ENCODE results near the gene ELFN1. TPM values are rescaled to one million over a fixed set of nuclear protein-coding genes. Genes with fewer than 3 reads are reported as not detected.
A peak's percentile ranks its signal among the peaks of the same experiment; 100 is the strongest.

ELFN1 gene
- total RNA-seq, 1 donor from 2014 or later: 1.4 TPM

- no peak for ATAC-seq
- peak; percentile 34 for DNase-seq
- H3K36me3 ChIP-seq: no peaks in the 10 kb centered on the region
- H3K4me1 ChIP-seq: peaks cover 22% of the 10 kb centered on the region
- H3K4me3 ChIP-seq: no peak overlapping the region
- intact Hi-C loops (cut with DNase I): no loop called here
- H3K27ac ChIP-seq: no peak overlapping the region
- peaks cover 78% of the 10 kb centered on the region for H3K27me3 ChIP-seq (ENCODE audit: low read depth)
- TF ChIP-seq CTCF (IDR thresholded peaks at IDR 0.05): no peak
- H3K9me3 ChIP-seq: no peaks in the 10 kb centered on the region
Observed at GRCh38 chr7:1671594-1672451, 1.7 kb downstream of the ELFN1 start.

- ATAC-seq (no peak), DNase-seq (peak; percentile 33)
- peaks cover 14% of the 10 kb centered on the region for H3K4me1 ChIP-seq
- no peak overlapping the region for H3K4me3 ChIP-seq
- intact Hi-C loops (cut with DNase I): no loop called here
- peaks cover 67% of the 10 kb centered on the region for H3K27me3 ChIP-seq (ENCODE audit: low read depth)
- H3K9me3 ChIP-seq: no peaks in the 10 kb centered on the region
- no peak overlapping the region for H3K27ac ChIP-seq
- H3K36me3 ChIP-seq: no peaks in the 10 kb centered on the region
- no peak for TF ChIP-seq CTCF (IDR thresholded peaks at IDR 0.05)
Observed at GRCh38 chr7:1672851-1673486, 2.9 kb downstream of the ELFN1 start.

- DNase-seq (peak; percentile 28), ATAC-seq (no peak)
- H3K4me3 ChIP-seq: no peak overlapping the region
- intact Hi-C loops (cut with DNase I): no loop called here
- H3K27me3 ChIP-seq (ENCODE audit: low read depth): peaks cover 60% of the 10 kb centered on the region
- H3K27ac ChIP-seq: no peak overlapping the region
- no peaks in the 10 kb centered on the region for H3K36me3 ChIP-seq
- TF ChIP-seq CTCF (IDR thresholded peaks at IDR 0.05): no peak
- no peaks in the 10 kb centered on the region for H3K9me3 ChIP-seq
- H3K4me1 ChIP-seq: peaks cover 14% of the 10 kb centered on the region
Observed at GRCh38 chr7:1673581-1674118, 3.6 kb downstream of the ELFN1 start.

DNA sequence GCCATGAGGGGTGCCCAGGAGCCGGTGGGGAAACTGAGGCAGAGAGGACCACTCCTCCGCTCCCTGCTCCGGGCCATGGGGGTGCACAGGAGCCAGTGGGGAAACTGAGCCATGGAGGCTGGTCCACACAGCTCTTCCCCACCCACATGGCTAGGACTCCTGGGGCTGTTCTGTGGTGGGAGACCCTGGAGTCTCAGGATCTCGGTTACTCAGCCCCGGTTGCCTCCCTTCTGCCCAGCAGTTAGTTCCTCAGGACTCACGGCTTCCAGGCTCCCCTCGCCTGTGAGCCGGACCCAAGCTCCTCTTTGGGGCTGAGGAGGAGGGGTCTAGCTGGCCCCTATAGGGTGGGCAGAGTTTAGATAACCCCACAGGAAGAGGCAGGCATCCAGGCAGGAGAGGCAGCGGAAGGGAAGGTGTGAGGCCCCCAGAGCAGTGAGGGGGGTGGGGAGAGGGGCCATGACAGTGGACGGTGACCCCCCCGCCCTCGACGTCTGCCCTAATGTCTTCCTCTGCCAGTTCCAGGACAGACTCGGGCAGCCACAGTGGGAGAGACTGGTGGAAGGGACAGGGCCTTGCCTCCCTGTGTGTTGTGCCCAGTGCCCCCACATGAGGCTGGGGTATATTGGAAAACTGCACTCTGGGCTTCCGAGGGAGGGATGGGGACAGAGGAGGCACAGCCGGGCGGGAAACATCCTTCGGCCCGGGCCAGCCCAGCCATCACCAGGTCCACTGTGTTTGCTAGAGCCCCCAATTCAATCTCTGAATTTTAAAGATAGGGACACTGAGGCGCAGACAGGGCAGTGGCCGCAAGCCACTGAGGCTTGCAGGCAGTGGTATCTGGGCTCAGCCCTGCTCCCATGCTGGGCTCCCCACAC is 4.3 kb downstream of the ELFN1 start:
- Histone ChIP-seq H3K4me1 (peaks cover 11% of the 10 kb centered on the region), H3K9me3 (no peaks in the 10 kb centered on the region), H3K27me3 (ENCODE audit: low read depth) (peaks cover 54% of the 10 kb centered on the region), H3K27ac (no peak overlapping the region), H3K36me3 (no peaks in the 10 kb centered on the region), H3K4me3 (no peak overlapping the region)
- no peak for TF ChIP-seq CTCF (IDR thresholded peaks at IDR 0.05)
- no peak for ATAC-seq
- intact Hi-C loops (cut with DNase I): no loop called here
- peak; percentile 22 for DNase-seq

DNA sequence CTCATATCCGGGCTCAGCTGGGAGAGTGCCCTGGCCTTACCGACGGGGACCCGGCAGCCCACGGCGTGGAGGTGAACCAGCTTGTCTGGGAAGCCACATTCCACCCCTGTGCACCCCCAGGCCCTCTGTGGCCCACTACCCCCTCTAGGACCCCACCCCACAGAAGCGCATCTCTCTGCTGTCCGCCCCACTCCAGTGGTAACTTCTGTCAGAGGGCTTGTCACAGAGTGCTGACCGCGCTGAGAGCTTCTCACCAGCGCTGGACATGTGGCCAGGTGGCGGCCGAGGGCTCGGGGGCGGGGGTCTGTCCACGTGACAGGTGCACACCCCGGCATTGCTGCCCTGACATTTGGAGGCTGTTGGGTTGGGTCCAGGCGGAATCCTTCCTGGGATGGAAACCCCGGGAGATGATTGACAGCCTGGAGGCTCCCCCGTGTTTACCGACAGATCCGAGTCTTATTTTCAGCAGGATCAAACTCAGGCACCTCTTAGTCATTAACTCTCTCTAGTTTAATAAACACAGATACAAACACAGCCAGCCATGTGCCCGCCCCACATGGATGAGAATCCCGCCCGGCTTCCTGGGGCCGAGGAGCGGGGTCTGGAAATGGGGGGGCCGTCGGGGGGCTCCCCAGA is 5.1 kb downstream of the ELFN1 start:
- DNase-seq (peak; percentile 35), ATAC-seq (no peak)
- Histone ChIP-seq H3K4me1 (peaks cover 4% of the 10 kb centered on the region), H3K4me3 (no peak overlapping the region), H3K36me3 (no peaks in the 10 kb centered on the region), H3K9me3 (no peaks in the 10 kb centered on the region), H3K27ac (no peak overlapping the region), H3K27me3 (ENCODE audit: low read depth) (peaks cover 49% of the 10 kb centered on the region)
- intact Hi-C loops (cut with DNase I): no loop called here
- no peak for TF ChIP-seq CTCF (IDR thresholded peaks at IDR 0.05)

Measured in lower lobe of right lung (tissue), 2 donors.